DMS53 (cell line): ENCODE results near the gene KAZN.
"Not testable (repeated sequence)": the region's sequence is repeated elsewhere in the genome, so short reads cannot be mapped to it uniquely, and the experiment has no call there.

Experiments used
- DNase-seq: peaks from one replicate; lab custom pipeline; 2025; lab: John Stamatoyannopoulos, UW

The KAZN gene

GRCh38 chr1:15034656-15035055 lies 436.2 kb downstream of the KAZN start:
- no peak for DNase-seq

GRCh38 chr1:15035236-15035635 lies 436.8 kb downstream of the KAZN start:
- no peak for DNase-seq

- no peak for DNase-seq
Measured at GRCh38 chr1:15036101-15036500, 437.6 kb downstream of the KAZN start.

GRCh38 chr1:15038232-15039016 lies 439.9 kb downstream of the KAZN start:
- peak; percentile 74 for DNase-seq

GRCh38 chr1:15039017-15039648 lies 440.6 kb downstream of the KAZN start:
- DNase-seq: no peak

GRCh38 chr1:15039901-15040300 lies 441.4 kb downstream of the KAZN start:
- DNase-seq: no peak

- not testable (repeated sequence) for DNase-seq
Measured at GRCh38 chr1:15040685-15041084, 442.2 kb downstream of the KAZN start.

- no peak for DNase-seq
Measured at GRCh38 chr1:15042866-15043265, 444.4 kb downstream of the KAZN start.

- DNase-seq: no peak
Measured at GRCh38 chr1:15043934-15044333, 445.4 kb downstream of the KAZN start.

- DNase-seq: no peak
Measured at GRCh38 chr1:15045123-15045522, 446.6 kb downstream of the KAZN start.

- DNase-seq: peak; percentile 74
Measured at GRCh38 chr1:15046487-15047165, 448.1 kb downstream of the KAZN start.

GRCh38 chr1:15047237-15047636 lies 448.8 kb downstream of the KAZN start:
- no peak for DNase-seq

GRCh38 chr1:15048437-15048980 lies 450.0 kb downstream of the KAZN start:
- DNase-seq: no peak

- DNase-seq: no peak
Measured at GRCh38 chr1:15049067-15049466, 450.6 kb downstream of the KAZN start.

GRCh38 chr1:15051882-15052528 lies 453.5 kb downstream of the KAZN start:
- DNase-seq: no peak

- DNase-seq: no peak
Measured at GRCh38 chr1:15053153-15053552, 454.7 kb downstream of the KAZN start.

- DNase-seq: no peak
Measured at GRCh38 chr1:15055736-15056415, 457.4 kb downstream of the KAZN start.

GRCh38 chr1:15056515-15057285 lies 458.2 kb downstream of the KAZN start:
- DNase-seq: peak; percentile 17

- no peak for DNase-seq
Measured at GRCh38 chr1:15057834-15058233, 459.3 kb downstream of the KAZN start.

- DNase-seq: no peak
Measured at GRCh38 chr1:15058261-15058660, 459.8 kb downstream of the KAZN start.

- DNase-seq: no peak
Measured at GRCh38 chr1:15060104-15060503, 461.6 kb downstream of the KAZN start.
